Hematopoietic multipotent progenitor cell treated with erythropoietin and hydrocortisone succinate and interleukin-3 and kit ligand, for 8 days (in vitro differentiated cells): Measurements from ENCODE around the gene BUB3.
"Not testable (repeated sequence)": the region's sequence is repeated elsewhere in the genome, so short reads cannot be mapped to it uniquely, and the experiment has no call there.

Source experiments
- DNase-seq: peaks from one replicate; pipeline ENCODE4 v3.0.0-alpha.2; 2015

BUB3 gene

DNA sequence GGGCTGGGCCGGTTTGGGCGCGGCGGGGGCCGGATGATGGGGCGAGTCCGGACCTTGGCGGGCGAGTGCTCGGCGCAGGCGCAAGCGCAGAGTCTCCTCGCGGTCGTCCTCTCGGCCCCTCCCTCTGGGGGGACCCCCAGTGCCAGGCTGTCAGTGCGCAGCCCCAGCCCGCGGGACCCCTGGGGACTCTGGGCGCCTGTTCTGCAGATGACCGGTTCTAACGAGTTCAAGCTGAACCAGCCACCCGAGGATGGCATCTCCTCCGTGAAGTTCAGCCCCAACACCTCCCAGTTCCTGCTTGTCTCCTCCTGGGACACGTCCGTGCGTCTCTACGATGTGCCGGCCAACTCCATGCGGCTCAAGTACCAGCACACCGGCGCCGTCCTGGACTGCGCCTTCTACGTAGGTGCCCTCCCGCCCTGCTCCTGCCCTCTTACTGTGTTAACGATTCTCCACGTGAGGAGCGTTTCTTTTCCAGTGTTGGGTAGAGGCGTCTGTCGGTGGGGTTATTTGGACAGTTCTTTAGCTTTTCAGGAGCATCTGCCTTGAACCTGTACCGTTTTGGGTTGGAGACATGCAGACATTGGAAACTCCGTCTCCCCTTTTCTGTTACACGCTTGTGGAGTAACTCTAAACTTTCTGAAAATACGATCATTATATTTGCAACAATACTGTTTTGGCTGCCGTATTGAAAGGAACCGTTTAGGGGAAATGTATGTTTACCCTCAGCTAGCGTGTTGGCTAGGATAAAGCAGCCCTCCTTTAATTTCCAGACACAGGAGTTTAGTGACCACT, 706 bp downstream of the BUB3 start:
- DNase-seq = peak; percentile 60

DNA sequence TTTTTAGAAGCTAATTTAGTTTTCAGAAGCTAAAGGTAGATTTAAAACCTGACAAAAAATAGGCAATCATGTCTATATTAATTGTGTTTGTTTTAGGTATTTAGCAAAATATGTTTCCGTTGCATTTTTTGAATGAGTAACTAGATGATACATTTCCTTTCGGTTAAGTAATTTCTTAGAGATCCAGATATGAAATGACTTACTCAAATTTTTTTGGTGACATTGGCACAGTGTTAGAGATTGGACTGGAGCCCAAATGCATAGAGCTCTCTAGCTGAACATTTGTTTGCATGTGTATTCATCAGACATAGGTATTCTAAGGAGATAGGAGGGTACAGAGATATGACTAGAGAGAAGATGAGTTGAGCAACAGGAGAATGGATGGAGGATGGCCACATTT, 1.9 kb downstream of the BUB3 start:
- DNase-seq = no peak

DNA sequence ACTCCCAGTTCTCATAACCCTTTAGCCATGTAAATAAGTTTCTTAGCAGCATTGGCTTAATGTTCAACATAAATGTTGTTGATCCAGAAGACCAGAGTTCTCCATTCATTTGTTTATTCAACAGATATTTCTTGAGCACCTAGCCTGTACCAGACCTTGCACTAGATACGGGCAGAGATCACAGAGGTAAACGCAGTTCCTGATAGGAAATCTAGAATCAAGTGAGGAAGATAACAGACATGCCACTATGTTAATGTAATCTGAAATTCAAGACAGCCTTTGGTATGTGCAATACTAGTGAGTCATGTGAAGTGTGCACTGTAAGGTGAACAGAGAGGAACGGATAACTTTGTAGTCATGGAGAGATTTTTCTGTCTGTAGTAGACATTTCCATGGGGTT, 3.0 kb downstream of the BUB3 start:
- DNase-seq = no peak

DNA sequence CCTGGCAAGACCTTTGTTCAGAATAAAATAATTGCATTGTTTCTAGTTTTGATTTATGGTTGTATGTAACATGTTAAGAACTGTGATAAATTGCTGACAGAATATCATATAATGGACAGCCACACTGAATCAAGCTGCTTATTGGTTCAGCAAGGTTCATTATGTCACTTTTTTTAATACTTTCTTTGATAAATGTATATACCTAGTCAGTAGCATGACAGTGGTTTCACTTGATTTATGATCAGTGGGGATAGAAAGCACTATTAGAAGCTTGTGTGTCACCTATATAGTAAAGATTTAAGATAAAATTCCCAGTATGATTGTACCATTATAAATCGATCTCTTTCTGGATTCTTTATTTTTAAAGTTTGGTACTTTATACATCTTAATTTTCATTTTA, 4.5 kb downstream of the BUB3 start:
- DNase-seq = no peak

DNA sequence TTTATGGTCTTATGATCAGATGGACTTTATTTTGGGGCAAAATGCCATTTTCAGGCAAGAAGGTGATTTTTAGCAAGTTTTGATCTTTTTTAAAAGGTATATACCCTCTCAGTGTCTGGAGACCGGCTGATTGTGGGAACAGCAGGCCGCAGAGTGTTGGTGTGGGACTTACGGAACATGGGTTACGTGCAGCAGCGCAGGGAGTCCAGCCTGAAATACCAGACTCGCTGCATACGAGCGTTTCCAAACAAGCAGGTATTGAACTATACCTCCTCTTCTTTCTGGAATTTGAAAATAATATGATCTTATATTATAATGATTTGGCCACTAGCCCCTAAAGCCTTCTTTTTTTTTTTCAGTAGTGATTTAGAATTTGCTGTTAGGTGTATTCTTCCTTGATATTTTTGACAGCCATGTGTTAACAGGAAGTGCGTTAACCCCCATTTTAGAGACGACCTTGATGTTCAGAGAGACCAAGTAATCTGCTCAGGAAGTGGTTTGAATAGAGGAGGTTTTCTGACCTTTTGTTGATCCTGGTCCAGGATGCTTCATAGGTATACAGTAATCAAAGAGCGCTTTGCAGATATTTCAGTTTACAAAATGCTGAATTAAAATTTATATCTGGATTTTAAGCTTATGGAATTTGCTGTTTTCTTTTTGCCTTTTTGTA, 6.2 kb downstream of the BUB3 start:
- no peak for DNase-seq

DNA sequence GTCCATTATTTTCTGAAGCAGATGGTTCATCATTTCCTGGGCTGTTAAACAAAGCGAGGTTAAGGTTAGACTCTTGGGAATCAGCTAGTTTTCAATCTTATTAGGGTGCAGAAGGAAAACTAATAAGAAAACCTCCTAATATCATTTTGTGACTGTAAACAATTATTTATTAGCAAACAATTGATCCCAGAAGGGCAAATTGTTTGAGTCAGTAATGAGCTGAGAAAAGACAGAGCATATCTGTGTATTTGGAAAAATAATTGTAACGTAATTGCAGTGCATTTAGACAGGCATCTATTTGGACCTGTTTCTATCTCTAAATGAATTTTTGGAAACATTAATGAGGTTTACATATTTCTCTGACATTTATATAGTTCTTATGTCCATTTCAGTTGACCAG, 10.1 kb downstream of the BUB3 start:
- no peak for DNase-seq

DNA sequence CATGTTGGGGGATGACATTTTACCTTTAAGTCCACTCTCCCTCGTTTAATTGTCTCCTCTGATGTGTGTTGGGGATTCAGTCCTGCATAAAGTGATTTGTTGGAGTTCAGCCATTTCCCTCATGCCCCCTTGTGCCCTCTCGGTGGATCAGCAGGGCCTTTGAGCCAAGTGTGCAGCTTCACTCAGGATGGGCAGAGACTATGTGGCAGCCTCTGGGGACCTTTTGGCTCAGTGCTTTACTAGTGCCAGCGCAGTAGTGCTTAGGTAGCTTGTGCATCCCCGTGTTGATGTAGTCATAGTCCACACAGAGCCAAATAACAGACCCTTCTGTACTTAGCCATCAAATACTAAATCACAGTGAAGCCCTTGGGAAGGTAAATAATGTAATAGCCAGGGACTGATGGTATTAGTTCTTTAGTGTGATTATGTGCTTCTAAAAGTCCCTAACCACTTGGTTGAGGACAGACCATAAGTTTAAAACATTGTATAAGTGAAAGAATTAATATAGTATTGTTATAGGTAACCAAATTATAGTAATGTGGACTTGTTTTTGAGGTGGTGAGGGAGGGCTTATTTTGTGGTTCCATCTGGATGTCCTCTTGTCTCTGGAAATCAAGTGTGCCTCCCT, 11.4 kb downstream of the BUB3 start:
- DNase-seq = no peak

DNA sequence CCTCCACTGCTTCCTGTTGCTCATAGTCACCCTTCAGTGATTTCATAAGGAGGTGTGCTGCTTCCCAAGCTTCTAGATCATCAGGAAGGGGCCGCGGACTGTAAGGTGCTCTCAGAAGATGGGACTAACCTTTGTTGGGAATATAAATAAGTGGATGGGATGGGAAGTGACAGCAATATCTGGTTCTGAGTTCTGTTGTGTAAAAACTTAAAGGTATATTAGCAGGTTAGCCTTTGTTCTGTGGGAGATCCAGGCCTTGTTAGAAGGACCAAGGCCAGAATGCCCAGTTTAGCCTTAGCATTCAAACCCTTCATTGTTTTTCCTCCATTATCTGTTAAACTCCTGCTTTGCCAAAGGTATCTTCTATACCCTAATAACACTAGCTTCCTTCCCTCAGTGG, 12.4 kb downstream of the BUB3 start:
- no peak for DNase-seq

DNA sequence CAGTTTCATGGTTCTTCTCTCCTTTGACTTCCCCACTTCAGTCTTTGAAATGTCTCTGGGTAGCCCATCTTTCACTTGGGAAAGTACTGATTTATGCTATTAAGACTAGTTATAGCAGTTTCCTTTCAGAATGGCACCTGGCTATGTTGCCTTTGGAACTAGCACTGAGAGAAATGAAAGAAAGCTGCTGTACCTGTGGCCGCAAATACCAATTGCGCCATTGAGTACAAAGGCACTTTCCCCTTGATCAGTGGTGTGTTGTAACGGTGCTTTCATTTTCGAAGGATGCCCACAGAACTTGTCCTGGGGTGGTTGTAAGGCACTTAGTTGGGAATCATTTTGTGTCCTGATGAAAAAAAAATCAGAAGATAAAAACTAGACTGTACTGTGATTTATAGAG, 16.8 kb downstream of the BUB3 start:
- DNase-seq = no peak

DNA sequence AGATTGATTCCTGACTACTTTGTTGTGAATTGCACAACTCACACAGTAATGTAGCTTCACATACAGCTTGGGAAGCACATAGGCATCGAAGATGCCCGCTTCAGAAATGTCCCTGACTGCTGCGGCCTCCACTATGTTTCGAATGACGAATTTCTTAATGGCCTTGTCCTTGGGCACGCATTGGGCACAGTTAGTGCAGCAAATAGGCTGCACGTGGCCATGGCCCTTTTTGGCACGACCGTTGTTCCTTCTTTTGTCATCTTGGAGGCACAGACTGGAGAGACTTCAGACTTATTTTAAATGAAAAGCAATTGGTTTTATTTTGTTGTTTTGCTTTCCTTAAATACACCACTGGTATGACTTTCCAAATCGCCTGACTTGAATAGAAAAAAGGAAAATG, 17.4 kb downstream of the BUB3 start:
- DNase-seq = not testable (repeated sequence)

DNA sequence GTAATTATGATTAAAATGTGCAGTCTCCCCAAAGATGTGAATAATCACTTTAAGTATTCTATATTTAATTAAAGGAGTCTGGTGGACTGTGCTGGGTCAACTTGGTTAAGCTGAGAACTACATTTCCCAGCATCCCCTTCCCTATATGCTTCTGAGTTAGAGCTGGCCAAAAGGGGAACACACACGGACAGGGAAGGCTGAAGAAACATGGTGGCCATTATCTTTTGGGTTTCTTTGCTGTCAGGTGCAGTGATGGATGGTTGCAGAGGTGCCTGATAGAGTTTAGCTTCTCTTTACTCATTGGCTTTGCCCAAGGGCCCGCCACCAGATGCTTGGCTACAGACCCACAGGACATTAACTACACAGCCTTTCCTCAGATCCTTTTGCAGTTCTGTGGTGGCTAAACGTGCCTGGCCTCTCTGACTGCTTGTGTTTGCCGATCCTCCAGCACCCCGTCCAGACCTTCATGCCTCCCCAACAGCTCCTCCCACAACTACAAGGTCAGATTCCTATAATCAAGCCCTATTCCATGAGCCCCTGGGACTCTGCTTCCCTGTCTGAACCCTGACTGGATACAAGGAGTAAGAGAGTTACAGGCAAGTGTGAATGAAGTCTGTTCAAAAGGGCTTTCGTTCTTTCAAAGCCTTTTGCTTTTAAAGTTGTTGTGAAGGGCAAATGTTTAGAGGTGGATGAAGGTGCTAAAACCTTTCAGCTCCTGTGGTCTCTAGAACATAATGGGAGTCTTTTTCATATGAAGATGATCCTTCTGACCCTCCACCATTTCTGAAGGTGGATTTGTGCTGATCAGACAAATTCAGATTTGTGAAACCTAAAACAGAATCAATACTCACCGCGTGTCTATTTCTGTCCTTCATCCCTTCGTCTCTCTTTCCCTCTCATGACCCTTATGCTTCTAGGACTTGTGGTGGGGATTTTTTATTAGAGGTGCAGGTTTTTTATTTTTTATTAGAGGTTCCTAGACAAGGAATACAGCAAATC, 21.5 kb downstream of the BUB3 start:
- DNase-seq = no peak

DNA sequence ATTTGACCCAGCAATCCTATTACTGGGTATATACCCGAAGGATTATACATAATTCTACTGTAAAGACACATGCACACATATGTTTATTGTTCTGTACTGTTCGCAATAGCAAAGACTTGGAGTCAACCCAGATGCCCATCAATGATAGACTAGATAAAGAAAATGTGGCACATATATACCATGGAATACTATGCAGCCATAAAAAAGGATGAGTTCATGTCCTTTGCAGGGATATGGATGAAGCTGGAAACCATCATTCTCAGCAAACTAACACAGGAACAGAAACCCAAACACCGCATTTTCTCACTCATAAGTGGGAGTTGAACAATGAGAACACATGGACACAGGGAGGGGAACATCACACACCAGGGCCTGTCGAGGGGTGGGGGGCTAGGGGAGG, 24.2 kb downstream of the BUB3 start:
- DNase-seq = not testable (repeated sequence)

DNA sequence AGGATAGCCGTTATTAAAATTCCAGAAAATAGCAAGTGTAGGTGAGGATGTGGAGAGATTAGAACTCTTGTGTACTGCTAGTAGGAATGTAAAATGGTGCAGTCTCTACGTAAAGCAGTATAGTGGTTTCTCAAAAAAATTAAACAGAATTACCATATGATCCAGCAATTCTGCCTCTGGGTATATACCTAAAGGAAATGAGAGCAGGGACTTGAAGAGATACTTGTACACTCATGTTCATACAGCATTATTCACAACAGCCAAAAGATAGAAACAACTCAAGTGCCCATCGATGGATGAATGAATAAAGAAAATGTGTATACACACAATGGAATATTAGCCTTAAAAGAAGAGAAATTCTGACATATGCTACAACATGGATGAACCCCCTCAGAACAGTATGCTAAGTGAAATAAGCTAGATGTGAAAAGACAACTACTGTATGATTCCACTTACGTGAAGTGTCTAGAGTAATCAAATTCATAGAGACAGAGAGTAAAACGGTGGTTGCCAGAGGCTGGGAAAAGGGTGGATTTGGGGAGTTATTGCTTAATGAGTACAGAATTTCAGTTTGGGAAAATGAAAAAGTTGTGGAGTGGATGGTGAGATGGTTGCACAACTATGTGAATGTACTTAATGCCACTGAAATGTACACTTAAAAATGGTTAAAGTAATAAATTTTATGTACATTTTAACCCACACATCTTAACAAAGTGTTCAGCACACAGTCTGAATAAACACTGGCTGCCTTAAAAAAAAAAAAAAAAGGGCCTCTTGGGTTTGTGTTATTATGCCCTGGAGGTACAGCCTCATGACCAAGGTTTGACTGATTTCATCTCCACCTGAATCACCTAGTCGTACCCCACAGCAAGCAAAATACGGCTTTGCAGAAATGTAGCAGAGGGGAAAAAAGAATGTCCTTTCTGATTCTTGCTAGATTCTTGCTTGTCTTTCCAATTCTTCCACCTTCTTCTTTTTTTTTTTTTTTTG, 26.2 kb downstream of the BUB3 start:
- DNase-seq = no peak

DNA sequence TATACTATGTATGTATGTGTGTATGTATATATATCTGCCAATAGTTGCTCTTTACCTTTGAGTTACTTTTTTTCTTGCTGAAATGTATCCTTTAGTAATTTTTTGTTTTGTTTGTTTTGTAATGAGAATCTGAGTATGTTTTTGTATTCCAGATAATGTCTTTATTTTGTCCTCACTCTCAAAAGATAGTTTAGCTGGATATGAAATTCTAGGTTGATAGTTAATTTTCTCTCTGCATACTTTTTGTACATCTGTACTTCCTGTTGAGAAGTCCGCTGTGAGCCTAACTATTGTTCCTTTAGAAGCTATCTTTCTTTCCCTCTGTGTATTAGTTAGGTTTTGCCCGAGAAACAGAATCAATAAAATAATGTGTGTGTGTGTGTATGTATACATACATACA, 29.5 kb downstream of the BUB3 start:
- no peak for DNase-seq

DNA sequence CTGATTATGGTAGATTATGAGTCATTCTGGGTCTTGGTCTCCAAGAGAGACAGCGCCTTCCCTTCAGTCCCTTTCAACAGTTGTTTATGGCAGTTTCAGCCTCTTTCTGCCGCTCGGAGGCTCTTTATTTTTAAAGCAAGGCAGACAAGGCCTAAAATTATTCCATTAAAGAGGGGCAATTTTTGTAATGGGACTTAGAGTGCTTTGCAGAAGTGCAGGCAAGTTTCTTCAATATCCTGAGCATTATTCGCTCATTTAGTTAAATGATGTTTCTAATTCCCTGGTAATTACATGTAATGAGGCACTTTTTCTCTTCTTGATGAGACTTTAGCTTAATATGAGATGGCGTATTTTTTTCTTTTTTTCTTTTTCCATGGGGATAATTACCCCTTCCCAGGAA, 33.6 kb downstream of the BUB3 start:
- no peak for DNase-seq

DNA sequence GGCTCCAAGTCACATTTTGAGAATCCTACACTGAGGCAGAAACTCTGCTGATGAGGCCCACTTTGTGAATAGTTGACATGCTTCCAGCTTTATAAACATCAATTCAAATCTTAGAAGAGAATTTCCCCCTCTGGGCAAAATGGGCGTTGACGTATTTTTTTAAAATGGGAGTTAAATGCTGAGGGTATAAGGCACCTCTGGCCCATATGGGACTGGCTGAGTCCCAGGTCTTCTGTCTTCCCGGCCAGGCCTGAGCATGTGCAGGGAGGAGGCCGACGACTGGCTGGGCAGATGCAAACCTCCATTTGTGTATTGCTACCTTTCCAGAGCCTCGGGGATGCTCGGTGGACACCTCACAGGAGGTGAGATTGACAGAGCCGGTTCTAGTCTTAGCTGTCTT, 37.7 kb downstream of the BUB3 start:
- no peak for DNase-seq

DNA sequence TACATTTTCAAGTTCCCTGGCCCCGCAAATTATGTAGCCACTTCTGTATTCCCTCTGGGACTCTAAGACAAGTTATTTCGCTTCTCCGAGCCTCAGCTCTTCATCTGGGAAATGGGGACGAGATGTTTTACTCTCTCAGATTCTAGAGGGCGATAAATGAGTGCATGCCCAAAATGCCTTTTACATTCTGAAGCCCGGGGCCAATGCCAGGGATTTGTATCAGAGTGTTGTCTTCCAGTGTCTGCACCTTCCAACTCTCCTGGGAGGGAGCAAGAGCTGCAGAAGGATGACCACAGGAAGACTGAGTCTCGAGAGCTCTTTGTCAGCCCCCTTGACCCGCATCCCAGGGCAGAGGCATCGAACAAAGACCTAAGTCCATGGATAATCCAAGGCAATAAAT, 39.9 kb downstream of the BUB3 start:
- DNase-seq = no peak

DNA sequence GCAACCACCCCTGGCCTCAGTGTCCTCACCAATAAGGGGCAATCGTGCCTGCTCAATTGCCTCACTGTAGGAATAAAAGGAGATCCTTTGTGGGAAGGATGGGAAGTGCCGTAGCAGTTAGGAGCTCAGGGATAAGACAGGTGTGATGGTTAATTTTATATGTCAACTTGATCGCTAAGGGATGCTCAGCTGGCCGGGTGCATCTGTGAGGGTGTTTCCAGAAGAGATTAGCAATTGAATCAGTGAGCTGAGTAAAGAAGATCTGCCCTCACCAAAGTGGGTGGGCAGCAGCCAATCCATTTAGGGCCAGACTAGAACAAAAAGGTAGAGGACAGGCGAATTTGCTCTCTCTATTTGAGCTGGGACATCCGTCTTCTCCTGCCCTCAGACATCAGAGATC, 46.3 kb downstream of the BUB3 start:
- no peak for DNase-seq

DNA sequence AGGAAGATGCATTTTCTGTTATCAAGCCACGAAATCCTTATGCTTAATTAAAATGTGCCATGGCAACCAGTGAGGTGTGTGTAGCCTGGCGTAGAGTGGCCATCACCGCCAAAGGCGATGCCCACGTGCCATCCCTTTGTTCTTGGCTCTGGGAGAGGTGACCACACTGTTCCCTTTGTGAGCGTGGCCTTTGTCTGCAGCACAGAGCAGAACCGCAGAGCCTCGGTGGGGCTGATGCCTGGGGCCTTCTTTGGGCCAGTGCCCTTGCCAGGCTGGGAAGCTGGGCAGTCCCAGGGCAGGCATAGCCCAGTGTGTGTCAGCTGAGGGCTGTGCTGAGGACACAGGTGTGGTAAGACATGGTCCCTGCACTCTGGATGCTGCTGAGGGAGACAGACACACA, 48.3 kb downstream of the BUB3 start:
- no peak for DNase-seq

DNA sequence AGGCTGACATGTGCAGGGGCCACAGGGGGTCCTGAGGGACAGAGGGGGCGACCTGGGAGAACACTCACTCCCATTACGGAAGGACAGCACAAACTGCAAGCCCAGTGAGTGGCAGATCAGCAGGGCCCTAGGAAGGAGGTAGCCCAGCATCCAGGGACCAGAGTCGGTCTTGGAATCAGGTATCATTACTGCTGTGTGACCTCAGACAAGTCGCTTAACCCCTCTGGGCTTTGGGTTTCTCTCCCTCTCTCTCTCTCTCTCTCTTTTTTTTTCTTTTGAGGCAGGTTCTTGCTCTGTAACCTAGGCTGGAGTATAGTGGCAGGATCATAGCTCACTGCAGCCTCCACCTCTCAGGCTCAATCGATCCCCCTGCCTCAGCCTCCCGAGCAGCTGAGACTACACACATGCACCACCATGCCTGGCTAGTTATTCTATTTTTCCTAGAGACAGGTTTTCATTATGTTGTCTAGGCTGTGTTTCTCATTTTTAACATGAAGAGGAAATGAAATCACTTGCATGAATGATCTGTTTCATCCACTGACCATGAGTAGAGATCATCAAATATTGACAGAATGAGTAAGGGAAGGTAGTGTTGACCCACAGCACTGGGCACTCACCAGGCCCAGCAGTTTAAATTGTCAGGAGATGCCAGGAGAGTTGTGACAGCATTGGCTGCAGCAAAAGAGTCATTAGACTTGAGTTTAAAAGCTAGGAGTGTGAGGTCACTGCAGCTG, 49.4 kb downstream of the BUB3 start:
- DNase-seq = no peak

DNA sequence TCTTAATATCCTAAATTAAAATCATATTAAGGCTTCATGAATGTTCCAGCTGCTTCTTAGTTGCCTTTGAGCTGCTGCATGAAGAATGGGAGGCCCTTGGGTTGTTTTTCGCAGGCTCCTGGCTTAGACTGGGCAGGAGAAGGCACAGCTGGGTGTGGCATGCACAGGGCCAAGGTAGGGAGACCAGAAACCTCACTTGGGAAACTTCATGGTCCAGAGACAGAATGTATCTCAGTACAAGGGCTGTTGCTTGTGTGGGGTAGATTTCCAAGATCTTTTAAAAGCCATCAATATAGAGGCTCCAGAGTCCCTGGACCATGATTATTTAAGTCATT, 49.9 kb downstream of the BUB3 start:
- DNase-seq = no peak
